Measurements from ENCODE around the gene LDAH.
A peak's percentile ranks its signal among the peaks of the same experiment; 100 is the strongest.

Gene LDAH

GRCh38 chr2:20677301-20678085, 145.4 kb downstream of the LDAH start:
- DNase-seq, result no peak

- DNase-seq, result no peak
Observed at GRCh38 chr2:20676353-20677215, 146.3 kb downstream of the LDAH start.

- DNase-seq, result no peak
Observed at GRCh38 chr2:20675701-20676352, 147.1 kb downstream of the LDAH start.

- DNase-seq, result no peak
Observed at GRCh38 chr2:20674974-20675679, 147.8 kb downstream of the LDAH start.

- no peak for DNase-seq
Observed at GRCh38 chr2:20674309-20674965, 148.5 kb downstream of the LDAH start.

GRCh38 chr2:20673686-20674308, 149.1 kb downstream of the LDAH start:
- no peak for DNase-seq

- DNase-seq, result no peak
Observed at GRCh38 chr2:20672201-20672951, 150.5 kb downstream of the LDAH start.

- no peak for DNase-seq
Observed at GRCh38 chr2:20671736-20672080, 151.2 kb downstream of the LDAH start.

- DNase-seq, result no peak
Observed at GRCh38 chr2:20671036-20671735, 151.7 kb downstream of the LDAH start.

- DNase-seq, result no peak
Observed at GRCh38 chr2:20670315-20671035, 152.4 kb downstream of the LDAH start.

- no peak for DNase-seq
Observed at GRCh38 chr2:20669562-20670314, 153.2 kb downstream of the LDAH start.

GRCh38 chr2:20668871-20669475, 153.9 kb downstream of the LDAH start:
- no peak for DNase-seq

GRCh38 chr2:20668451-20668850, 154.4 kb downstream of the LDAH start:
- DNase-seq, result no peak

- DNase-seq, result no peak
Observed at GRCh38 chr2:20667531-20668401, 155.1 kb downstream of the LDAH start.

- no peak for DNase-seq
Observed at GRCh38 chr2:20667151-20667530, 155.8 kb downstream of the LDAH start.

- peak in 1 of 2 donors; percentile 25 for DNase-seq
Observed at GRCh38 chr2:20666304-20667150, 156.4 kb downstream of the LDAH start, which contains the start of gene GDF7. TSS of gene GDF7 (plus strand) at chr2:20667144. CDS start at chr2:20667240, 96 bp downstream.

- DNase-seq, result no peak
Observed at GRCh38 chr2:20666005-20666303, 156.9 kb downstream of the LDAH start.
